ENCODE data around the gene IRX5. TPM values are rescaled to one million over a fixed set of nuclear protein-coding genes. Genes with fewer than 3 reads are reported as not detected.

IRX5 gene
- total and polyA plus RNA-seq, 2 of the 4 experiments (the other 2 are of a cell fraction): not detected

DNA sequence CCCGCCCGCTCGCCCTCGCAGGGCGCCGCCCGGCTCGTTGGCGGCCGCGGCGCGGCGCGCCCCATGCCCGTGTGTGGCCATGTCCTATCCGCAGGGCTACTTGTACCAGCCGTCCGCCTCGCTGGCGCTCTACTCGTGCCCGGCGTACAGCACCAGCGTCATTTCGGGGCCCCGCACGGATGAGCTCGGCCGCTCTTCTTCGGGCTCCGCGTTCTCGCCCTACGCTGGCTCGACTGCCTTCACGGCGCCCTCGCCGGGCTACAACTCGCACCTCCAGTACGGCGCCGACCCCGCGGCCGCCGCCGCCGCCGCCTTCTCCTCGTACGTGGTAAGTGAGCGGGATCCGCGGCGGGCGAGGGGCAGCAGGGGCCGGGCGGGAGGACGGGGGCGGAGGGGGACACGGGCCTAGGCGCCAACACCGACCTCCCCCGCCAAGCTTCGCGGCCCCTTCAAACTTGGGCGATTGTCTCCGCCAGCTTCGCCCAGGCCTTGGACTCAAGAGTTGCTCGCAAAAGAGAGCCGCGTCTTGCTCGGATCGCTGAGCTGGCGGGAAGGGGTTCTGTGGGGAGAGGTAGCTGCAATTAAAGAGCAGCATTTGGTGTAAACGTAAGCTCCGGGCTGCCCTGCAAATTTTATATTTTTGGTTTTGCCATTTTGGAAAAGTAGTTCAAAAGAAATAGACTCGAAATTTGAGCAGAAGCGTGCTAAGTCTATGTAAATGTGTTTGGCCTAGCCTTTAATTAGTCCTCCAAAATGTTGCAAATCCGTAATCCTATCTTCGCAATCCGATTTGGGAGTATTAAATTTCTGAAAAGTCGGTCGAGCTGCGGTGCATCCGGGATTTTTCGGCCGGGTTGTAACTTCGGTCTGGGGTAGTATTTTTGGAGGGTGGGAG, 702 bp downstream of the IRX5 start:
- H2BK15ac ChIP-seq (ENCODE audit: low read depth, low read length): no peak overlapping the region
- H2BK120ac ChIP-seq (ENCODE audit: low read depth, low read length): no peak overlapping the region
- no peak overlapping the region for H3K23ac ChIP-seq (ENCODE audit: low read depth, low read length)
- H3K14ac ChIP-seq (replicated peaks; ENCODE audit: low read depth, low read length): no peak overlapping the region
- CTCF ChIA-PET: interaction anchor here (0.6 kb wide), 1 partner anchor 59 kb away, joined by 3 read pairs; no protein-coding TSS in a partner anchor
- H3K4me1 ChIP-seq (ENCODE audit: control insufficient read depth, insufficient read depth, low read length): no peaks in the 10 kb centered on the region
- H2AFZ ChIP-seq (replicated peaks; ENCODE audit: low read length, poor library complexity): peak overlapping the region; percentile 85
- H3K4me2 ChIP-seq (ENCODE audit: low read depth, low read length): peak overlapping the region; percentile 64
- in situ Hi-C loops (cut with MboI; ENCODE audit: low sequenced_read_pairs): loop anchor here (25.0 kb wide), 3 partner anchors 644 to 1169 kb away; partner anchors contain the start of gene IRX3
- no peaks in the 10 kb centered on the region for H3K79me1 ChIP-seq (ENCODE audit: low read depth in 1 of 2, low read length in 2 of 2)
- POLR2A ChIA-PET (ENCODE audit: unreplicated experiment): no interaction called here
- peak overlapping the region; percentile 61 for H3K4me3 ChIP-seq (ENCODE audit: insufficient read depth, low read depth, low read length)
- peaks cover 56% of the 10 kb centered on the region for H3K27me3 ChIP-seq (ENCODE audit: control insufficient read depth, insufficient read depth, low read length)
- no peak overlapping the region for H2BK5ac ChIP-seq (ENCODE audit: low read depth, low read length, poor library complexity, severe bottlenecking)
- intact Hi-C loops (cut with micrococcal nuclease): loop anchor here (10.0 kb wide), 1 partner anchor 647 kb away; the partner anchor contains the start of gene IRX3
- H3K9me3 ChIP-seq (ENCODE audit: control insufficient read depth, insufficient read depth, low read length): peaks cover 11% of the 10 kb centered on the region; the same call in 1 of the 2 replicates
- no peak overlapping the region for H4K5ac ChIP-seq (ENCODE audit: low read depth, low read length)
- DNase-seq: no peak
- H3K56ac ChIP-seq (ENCODE audit: extremely low read depth, insufficient read depth, low read length): no peak overlapping the region
- no peak overlapping the region for H3K9ac ChIP-seq (ENCODE audit: low read depth, low read length)
- no peaks in the 10 kb centered on the region for H3K9me1 ChIP-seq (ENCODE audit: insufficient read depth, low read length)
- TF ChIP-seq FOS (IDR thresholded peaks at IDR 0.05; ENCODE audit: low read depth, low read length) (no peak), SMC3 (IDR thresholded peaks at IDR 0.05; ENCODE audit: low read depth, low read length) (no peak), RCOR1 (IDR thresholded peaks at IDR 0.05; ENCODE audit: insufficient replicate concordance, low read length) (no peak)
- H2AK5ac ChIP-seq (ENCODE audit: low read depth, low read length): no peak overlapping the region
- WGBS, 2 experiments (ENCODE audit: extremely low coverage in 2 of 2, insufficient read length in 1 of 2): 6% methylated on average over 44 of the region's 91 CpGs; no CpG with 5 or more reads in 1 of the 2 experiments
- H2BK20ac ChIP-seq (ENCODE audit: low read depth, low read length): no peak overlapping the region
- no peak overlapping the region for H3K18ac ChIP-seq (ENCODE audit: low read depth, low read length)
- no peak overlapping the region for H3K27ac ChIP-seq (ENCODE audit: insufficient read depth, low read length)
- no peaks in the 10 kb centered on the region for H4K20me1 ChIP-seq (ENCODE audit: insufficient read depth, low read length)
- no peak overlapping the region for H4K8ac ChIP-seq (ENCODE audit: low read depth in 2 of 2, low read length in 2 of 2)
- H3K36me3 ChIP-seq (ENCODE audit: control insufficient read depth, insufficient read depth, low read length): no peaks in the 10 kb centered on the region
- ATAC-seq (ENCODE audit: low read depth): no peak
- H2AK9ac ChIP-seq (replicated peaks; ENCODE audit: low read depth, low read length, poor library complexity): no peak overlapping the region
- H3K4ac ChIP-seq (ENCODE audit: low read depth, low read length): no peak overlapping the region
- H4K91ac ChIP-seq (ENCODE audit: insufficient read depth, low read depth, low read length): no peak overlapping the region
- dilution Hi-C loops (cut with HindIII; ENCODE audit: low sequenced_read_pairs, unreplicated experiment): no loop called here
- no TSS peak for BruUV-seq (replicated peaks)

Data from IMR-90 (cell line).